ENCODE measurements around the gene ASXL3. TPM values are rescaled to one million over a fixed set of nuclear protein-coding genes. Genes with fewer than 3 reads are reported as not detected.

Gene ASXL3
- total RNA-seq, 2 donors from 2014 or later = 0.71 to 1.1 TPM

- Mint-ChIP-seq H3K4me1 (peaks cover 6% of the 10 kb centered on the region), H3K27ac (no peak overlapping the region), H3K36me3 (ENCODE audit: low read depth) (no peaks in the 10 kb centered on the region), H3K9me3 (no peaks in the 10 kb centered on the region), H3K4me3 (no peak overlapping the region), H3K27me3 (ENCODE audit: insufficient read depth) (no peaks in the 10 kb centered on the region)
- Histone ChIP-seq H3K4me3 (ENCODE audit: low read length) (no peak overlapping the region), H3K27me3 (ENCODE audit: control insufficient read depth, insufficient read depth, low read length, poor library complexity, severe bottlenecking) (no peaks in the 10 kb centered on the region), H3K9me3 (ENCODE audit: control insufficient read depth, low read length) (no peaks in the 10 kb centered on the region), H3K36me3 (ENCODE audit: control insufficient read depth, insufficient read depth, low read length) (no peaks in the 10 kb centered on the region), H3K9ac (ENCODE audit: extremely low read depth, low read length, poor library complexity, severe bottlenecking) (no peak overlapping the region), H3K4me1 (ENCODE audit: control insufficient read depth, insufficient read depth, low read length) (no peaks in the 10 kb centered on the region), H3K27ac (ENCODE audit: low read depth, low read length) (no peak overlapping the region)
- no peak for DNase-seq
- TF ChIP-seq CTCF (conservative IDR thresholded peaks at IDR 0.05) = peak; percentile 61
Observed at GRCh38 chr18:33606621-33607020, 28.6 kb downstream of the ASXL3 start.

DNA sequence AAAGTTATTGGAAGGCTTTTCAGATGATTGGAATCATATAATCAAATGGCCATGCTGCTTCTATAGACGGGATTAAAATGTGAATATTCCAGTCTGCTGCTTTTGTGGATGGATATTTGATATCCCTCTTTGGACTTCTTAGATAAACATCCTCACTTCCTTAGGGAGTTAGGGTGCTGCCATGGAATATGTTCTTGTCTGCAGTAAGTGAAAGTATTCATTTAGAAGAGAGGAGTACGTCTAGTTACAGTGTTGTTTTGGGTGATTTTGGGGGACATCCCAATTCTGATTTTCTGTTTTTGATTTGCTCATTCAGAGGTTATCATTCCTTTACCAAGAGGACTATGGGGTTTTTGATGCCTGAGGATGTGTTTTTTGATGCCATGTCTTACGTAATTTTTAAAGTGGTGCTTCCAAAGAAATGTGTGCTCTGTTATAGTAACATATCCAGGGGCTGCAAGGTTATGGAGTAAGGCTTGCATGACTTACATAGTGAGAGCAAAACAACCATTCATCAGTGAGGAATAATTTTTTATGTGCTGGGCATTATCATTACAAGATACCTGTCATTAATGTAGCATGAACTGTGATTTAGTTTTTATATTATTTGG is 33.6 kb downstream of the ASXL3 start:
- H3K27me3 ChIP-seq (ENCODE audit: control insufficient read depth, insufficient read depth, low read length, poor library complexity, severe bottlenecking) = no peaks in the 10 kb centered on the region
- no peak for DNase-seq
- Mint-ChIP-seq H3K4me1 (peaks cover 4% of the 10 kb centered on the region), H3K27ac (no peak overlapping the region), H3K36me3 (ENCODE audit: low read depth) (no peaks in the 10 kb centered on the region), H3K9me3 (no peaks in the 10 kb centered on the region), H3K27me3 (ENCODE audit: insufficient read depth) (no peaks in the 10 kb centered on the region), H3K4me3 (no peak overlapping the region)
- no peak for TF ChIP-seq CTCF (conservative IDR thresholded peaks at IDR 0.05)
- WGBS, 2 experiments (ENCODE audit: insufficient coverage in 1 of 2, insufficient read length in 1 of 2) = 88 to 92% methylated on average over 2 to 3 of the region's 3 CpGs
- H3K27ac ChIP-seq (ENCODE audit: low read depth, low read length) = no peak overlapping the region
- no peaks in the 10 kb centered on the region for H3K4me1 ChIP-seq (ENCODE audit: control insufficient read depth, insufficient read depth, low read length)
- no peaks in the 10 kb centered on the region for H3K9me3 ChIP-seq (ENCODE audit: control insufficient read depth, low read length)
- H3K36me3 ChIP-seq (ENCODE audit: control insufficient read depth, insufficient read depth, low read length) = no peaks in the 10 kb centered on the region
- H3K4me3 ChIP-seq (ENCODE audit: low read length) = no peak overlapping the region
- no peak overlapping the region for H3K9ac ChIP-seq (ENCODE audit: extremely low read depth, low read length, poor library complexity, severe bottlenecking)

GRCh38 chr18:33612632-33613031 is 34.6 kb downstream of the ASXL3 start:
- Mint-ChIP-seq H3K9me3 (no peaks in the 10 kb centered on the region), H3K27me3 (ENCODE audit: insufficient read depth) (no peaks in the 10 kb centered on the region), H3K36me3 (ENCODE audit: low read depth) (no peaks in the 10 kb centered on the region), H3K4me3 (no peak overlapping the region), H3K27ac (no peak overlapping the region), H3K4me1 (no peaks in the 10 kb centered on the region)
- H3K36me3 ChIP-seq (ENCODE audit: control insufficient read depth, insufficient read depth, low read length) = no peaks in the 10 kb centered on the region
- no peak overlapping the region for H3K27ac ChIP-seq (ENCODE audit: low read depth, low read length)
- no peaks in the 10 kb centered on the region for H3K4me1 ChIP-seq (ENCODE audit: control insufficient read depth, insufficient read depth, low read length)
- 100% methylated on average over 3 of the region's 3 CpGs; no CpG with 5 or more reads in 1 of the 2 experiments for WGBS, 2 experiments (ENCODE audit: insufficient coverage in 1 of 2, insufficient read length in 1 of 2)
- no peak for TF ChIP-seq CTCF (conservative IDR thresholded peaks at IDR 0.05)
- H3K9me3 ChIP-seq (ENCODE audit: control insufficient read depth, low read length) = no peaks in the 10 kb centered on the region
- no peak for DNase-seq
- H3K27me3 ChIP-seq (ENCODE audit: control insufficient read depth, insufficient read depth, low read length, poor library complexity, severe bottlenecking) = no peaks in the 10 kb centered on the region
- no peak overlapping the region for H3K4me3 ChIP-seq (ENCODE audit: low read length)
- H3K9ac ChIP-seq (ENCODE audit: extremely low read depth, low read length, poor library complexity, severe bottlenecking) = no peak overlapping the region
